Keratinocyte (primary cell): ENCODE data around the gene RPRD1B.

Source experiments
- CTCF ChIP-seq, 3 experiments: IDR thresholded peaks in 1 of 3; conservative IDR thresholded peaks in 1 of 3; optimal IDR thresholded peaks in 1 of 3; 2 replicates in 2 of 3; 3 replicates in 1 of 3; pipeline versions ENCODE3 to v1.5.1; 2011; ENCODE audit warnings: low read length in 3 of 3, mild to moderate bottlenecking in 3 of 3, moderate library complexity in 2 of 3, control low read depth in 1 of 3, inconsistent platforms in 1 of 3; ENCODE audit not compliant: insufficient read depth in 2 of 3; ENCODE audit errors: extremely low read depth in 1 of 3
- EZH2 ChIP-seq: IDR thresholded peaks from one replicate; pipeline ENCODE4 v1.6.1; 2012; ENCODE audit warnings: inconsistent platforms, mild to moderate bottlenecking, low read length, moderate library complexity

GRCh38 chr20:38055848-38056247 lies 22.3 kb downstream of the RPRD1B start:
- TF ChIP-seq CTCF (optimal IDR thresholded peaks at IDR 0.05 in 1 of 3, IDR thresholded peaks at IDR 0.05 in 1 of 3, conservative IDR thresholded peaks at IDR 0.05 in 1 of 3; ENCODE audit: extremely low read depth in 1 of 3, insufficient read depth in 2 of 3, low read length in 3 of 3) (no peak), EZH2 (no peak)
